ENCODE measurements around the gene OR2A7.
"Not testable (repeated sequence)": the region's sequence is repeated elsewhere in the genome, so short reads cannot be mapped to it uniquely, and the experiment has no call there.

DNA sequence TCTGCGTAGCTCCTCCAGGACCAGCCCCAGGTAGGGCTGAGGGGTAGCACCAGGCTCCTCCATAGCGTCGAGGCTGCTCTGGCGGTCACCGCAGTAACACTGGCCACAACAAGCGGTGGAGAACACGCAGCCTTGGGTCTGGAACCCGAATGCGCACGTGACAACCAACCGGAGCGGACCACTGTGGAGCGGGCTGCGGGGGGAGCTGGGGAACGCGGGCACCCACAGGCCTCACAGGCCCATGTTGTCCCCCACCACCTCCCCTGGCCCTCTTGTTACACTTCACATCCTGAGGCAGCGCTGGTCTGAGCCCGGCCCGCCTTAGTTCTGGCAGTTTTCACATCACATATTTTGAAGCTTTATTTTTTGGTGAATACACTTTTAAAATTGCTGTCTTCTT, 4.6 kb upstream of the OR2A7 start, which contains the start of gene CTAGE8:
- not testable (repeated sequence) for TF ChIP-seq CTCF, POLR2A (IDR thresholded peaks at IDR 0.05)
